AG04450 (cell line): Measurements from ENCODE around the gene RAB32. TPM values are rescaled to one million over a fixed set of nuclear protein-coding genes. Genes with fewer than 3 reads are reported as not detected.

ENCODE experiments used
- CTCF ChIA-PET: fragments of 300-600, 350-600 bp; formaldehyde crosslinking; extraction: SDS; loops from one replicate; lab custom pipeline; 2022; ENCODE audit warnings: antibody characterized with exemption, inconsistent platforms; lab: Charles Lee
- POLR2A ChIA-PET: fragments of 350-600 bp; formaldehyde crosslinking; extraction: SDS; loops from one replicate; lab custom pipeline; 2021; ENCODE audit warnings: antibody characterized with exemption, inconsistent platforms; lab: Yijun Ruan, JAX
- DNase-seq: peaks from one replicate; pipeline ENCODE4 v3.0.0-alpha.2; 2011; ENCODE audit warnings: low read depth, low spot score
- H3K27ac ChIP-seq: one replicate; pipeline ENCODE4 v1.5.1; 2012; ENCODE audit warnings: low read depth, low read length, control low read depth
- H3K27me3 ChIP-seq: one replicate; pipeline ENCODE4 v1.6.0; 2012; ENCODE audit warnings: low read length; ENCODE audit not compliant: control insufficient read depth, insufficient read depth
- H3K4me3 ChIP-seq: 2 replicates; pipeline ENCODE4 v1.5.1; 2011; ENCODE audit warnings: mild to moderate bottlenecking, low read depth, low read length, control low read depth
- H3K9me3 ChIP-seq: 2 replicates; pipeline ENCODE4 v1.5.1; 2012; ENCODE audit warnings: low read length; ENCODE audit not compliant: control insufficient read depth, insufficient read depth
- polyA plus RNA-seq: library from polyadenylated mRNA; depleted of rRNA; stranded (reverse); fragments of >200 nt; gene quantifications from 2 replicates; pipeline ENCODE4 v1.2.3, GENCODE V29; 2011
- TF ChIP-seq, protein P1 (sequence below): IDR thresholded peaks from 2 replicates; pipeline ENCODE4 v1.5.1; 2011; ENCODE audit warnings: low read depth, low read length, control low read depth, inconsistent platforms

Gene RAB32
- polyA plus RNA-seq, 1 experiment = 100 TPM

DNA sequence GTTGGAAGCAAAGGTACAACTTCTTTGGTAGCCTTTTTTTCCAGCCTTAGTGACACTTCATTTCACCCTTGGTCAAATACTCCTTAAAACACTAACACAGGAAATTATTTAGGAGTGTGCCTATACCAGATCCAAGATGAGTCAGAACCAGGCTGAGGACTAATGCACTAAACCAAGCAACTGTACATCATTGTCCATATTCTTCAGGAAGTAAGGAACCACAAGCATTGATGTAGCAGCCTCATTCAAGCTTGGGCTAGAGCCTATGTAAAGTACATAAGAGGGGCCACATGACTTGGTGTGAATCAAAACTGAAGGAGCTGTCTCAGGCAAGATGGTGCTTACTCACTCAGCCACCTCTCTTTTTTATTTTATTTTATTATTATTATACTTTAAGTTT lies 34.4 kb downstream of the RAB32 start:
- H3K9me3 ChIP-seq = no peaks in the 10 kb centered on the region
- ChIA-PET CTCF (no interaction called here), POLR2A (no interaction called here)
- DNase-seq = no peak
- H3K27ac ChIP-seq = no peak overlapping the region
- no peak overlapping the region for H3K4me3 ChIP-seq
- no peaks in the 10 kb centered on the region for H3K27me3 ChIP-seq
- TF ChIP-seq, protein P1, sequence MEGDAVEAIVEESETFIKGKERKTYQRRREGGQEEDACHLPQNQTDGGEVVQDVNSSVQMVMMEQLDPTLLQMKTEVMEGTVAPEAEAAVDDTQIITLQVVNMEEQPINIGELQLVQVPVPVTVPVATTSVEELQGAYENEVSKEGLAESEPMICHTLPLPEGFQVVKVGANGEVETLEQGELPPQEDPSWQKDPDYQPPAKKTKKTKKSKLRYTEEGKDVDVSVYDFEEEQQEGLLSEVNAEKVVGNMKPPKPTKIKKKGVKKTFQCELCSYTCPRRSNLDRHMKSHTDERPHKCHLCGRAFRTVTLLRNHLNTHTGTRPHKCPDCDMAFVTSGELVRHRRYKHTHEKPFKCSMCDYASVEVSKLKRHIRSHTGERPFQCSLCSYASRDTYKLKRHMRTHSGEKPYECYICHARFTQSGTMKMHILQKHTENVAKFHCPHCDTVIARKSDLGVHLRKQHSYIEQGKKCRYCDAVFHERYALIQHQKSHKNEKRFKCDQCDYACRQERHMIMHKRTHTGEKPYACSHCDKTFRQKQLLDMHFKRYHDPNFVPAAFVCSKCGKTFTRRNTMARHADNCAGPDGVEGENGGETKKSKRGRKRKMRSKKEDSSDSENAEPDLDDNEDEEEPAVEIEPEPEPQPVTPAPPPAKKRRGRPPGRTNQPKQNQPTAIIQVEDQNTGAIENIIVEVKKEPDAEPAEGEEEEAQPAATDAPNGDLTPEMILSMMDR = no peak

DNA sequence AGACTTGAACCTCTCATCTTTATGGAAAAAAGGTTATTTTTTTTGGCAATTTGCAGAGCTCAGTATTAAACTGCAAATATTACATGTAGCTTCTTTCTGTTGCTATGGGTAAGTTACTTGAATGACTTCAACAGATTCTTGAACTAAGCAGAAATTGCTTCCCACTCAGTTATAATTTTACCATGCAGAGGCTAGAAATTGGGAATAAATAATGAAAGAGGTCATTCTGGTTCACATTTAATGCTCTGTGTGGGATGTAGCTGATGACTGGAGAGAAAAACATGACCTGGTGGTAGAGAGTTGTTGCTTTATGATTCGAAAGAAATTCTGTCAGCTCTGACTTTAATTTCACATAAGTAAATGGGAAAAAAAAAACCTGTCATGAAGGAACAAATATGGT lies 38.3 kb downstream of the RAB32 start:
- Histone ChIP-seq H3K4me3 (no peak overlapping the region), H3K27me3 (no peaks in the 10 kb centered on the region), H3K9me3 (no peaks in the 10 kb centered on the region), H3K27ac (no peak overlapping the region)
- TF ChIP-seq, protein P1 = no peak
- CTCF ChIA-PET = interaction anchor here (0.6 kb wide), 1 partner anchor 10 kb away, joined by 3 read pairs; no protein-coding TSS in a partner anchor
- POLR2A ChIA-PET = no interaction called here
- no peak for DNase-seq

DNA sequence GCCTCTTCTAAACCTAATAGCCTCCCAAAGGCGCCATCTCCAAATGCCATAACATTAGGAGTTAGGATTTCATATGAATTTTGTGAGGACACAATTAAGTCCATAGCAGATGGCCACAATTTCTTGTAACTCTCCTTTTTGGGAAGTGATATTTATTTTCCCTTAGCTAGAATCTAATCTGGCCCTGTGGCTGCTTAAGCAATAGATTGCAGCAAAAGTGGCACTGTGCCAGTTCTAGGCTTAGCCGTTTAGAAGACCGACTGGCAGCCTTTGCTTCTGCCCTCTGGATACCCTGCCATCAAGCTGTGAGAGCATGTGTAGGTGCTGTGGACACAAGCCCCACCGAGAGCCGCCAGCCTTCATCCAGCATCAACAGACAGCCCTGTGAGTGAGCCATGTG lies 39.2 kb downstream of the RAB32 start:
- Histone ChIP-seq H3K9me3 (no peaks in the 10 kb centered on the region), H3K27me3 (no peaks in the 10 kb centered on the region), H3K27ac (no peak overlapping the region), H3K4me3 (no peak overlapping the region)
- POLR2A ChIA-PET = no interaction called here
- DNase-seq = no peak
- CTCF ChIA-PET = interaction anchor here (1.1 kb wide), 1 partner anchor 39 kb away, joined by 4 read pairs; the partner anchor contains the start of gene RAB32
- TF ChIP-seq, protein P1 = no peak

DNA sequence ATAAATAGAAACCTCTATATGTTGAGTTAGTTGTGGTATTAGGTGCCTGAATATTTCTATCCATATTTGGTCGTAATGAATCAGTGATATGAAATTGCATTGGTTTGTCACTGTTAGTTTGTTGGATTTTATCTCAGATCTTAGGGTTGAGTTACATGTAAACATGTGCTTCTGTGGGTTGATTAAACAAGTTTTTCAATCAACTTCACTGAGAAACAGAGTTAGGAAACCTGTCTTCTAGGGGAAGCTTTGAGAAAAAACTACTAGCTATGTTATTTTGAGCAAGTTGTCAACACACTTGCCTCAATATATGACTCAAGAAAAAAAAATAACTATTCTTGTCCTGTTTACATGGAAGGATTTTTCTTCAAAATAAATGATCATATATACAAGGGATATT lies 40.3 kb downstream of the RAB32 start:
- no peaks in the 10 kb centered on the region for H3K27me3 ChIP-seq
- TF ChIP-seq, protein P1 = no peak
- no peaks in the 10 kb centered on the region for H3K9me3 ChIP-seq
- POLR2A ChIA-PET = no interaction called here
- DNase-seq = no peak
- H3K4me3 ChIP-seq = no peak overlapping the region
- H3K27ac ChIP-seq = no peak overlapping the region
- CTCF ChIA-PET = no interaction called here

- no peaks in the 10 kb centered on the region for H3K27me3 ChIP-seq
- TF ChIP-seq, protein P1 = no peak
- POLR2A ChIA-PET = no interaction called here
- CTCF ChIA-PET = no interaction called here
- no peak overlapping the region for H3K4me3 ChIP-seq
- no peak overlapping the region for H3K27ac ChIP-seq
- no peaks in the 10 kb centered on the region for H3K9me3 ChIP-seq
- no peak for DNase-seq
Observed at GRCh38 chr6:146587459-146587858, 43.8 kb downstream of the RAB32 start.
